Measurements from ENCODE around the gene RCHY1.

DNA sequence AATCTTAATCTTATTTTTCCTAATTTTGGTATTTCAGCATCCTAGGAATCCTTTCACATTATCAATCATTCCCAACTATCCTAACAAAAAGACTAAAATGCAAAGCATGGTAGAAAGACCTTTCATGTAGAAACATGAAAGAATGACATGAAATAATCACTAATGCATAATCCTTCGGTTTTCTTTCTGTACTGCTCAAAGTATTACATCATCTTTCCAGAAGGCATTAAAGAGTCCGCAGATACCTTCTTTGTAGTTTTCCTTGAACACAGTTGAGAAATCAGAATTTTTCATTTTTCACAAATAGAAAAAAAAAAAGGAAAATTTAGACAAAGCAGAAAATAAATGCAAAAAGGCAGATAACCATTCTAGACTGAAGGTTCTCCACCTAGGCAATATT lies 11.5 kb downstream of the RCHY1 start:
- TF ChIP-seq POLR2A (IDR thresholded peaks at IDR 0.05; ENCODE audit: low read depth, low read length) (no peak), TAF1 (IDR thresholded peaks at IDR 0.05; ENCODE audit: borderline replicate concordance, low read depth, low read length) (no peak), POLR2AphosphoS5 (IDR thresholded peaks at IDR 0.05; ENCODE audit: low read depth, low read length) (no peak)

All from GM12892 (cell line).